HepG2 (cell line): ENCODE data around the gene PRSS50.

Experiments used
- BHLHE40 ChIP-seq: IDR thresholded peaks from 2 replicates; pipeline ENCODE4 v1.6.1; 2011; ENCODE audit warnings: low read length, improper control_type of control experiment
- MXI1 ChIP-seq: IDR thresholded peaks from 3 replicates; pipeline ENCODE4 v1.6.1; 2012; ENCODE audit warnings: low read depth, low read length, inconsistent platforms, borderline replicate concordance
- THAP7 ChIP-seq: sonication (generic); formaldehyde crosslinking; IDR thresholded peaks from 2 replicates; pipeline ENCODE4 v1.8.1; 2023; ENCODE audit warnings: mild to moderate bottlenecking, missing genetic modification reagents
- ZFX ChIP-seq: sonication (generic); formaldehyde crosslinking; IDR thresholded peaks from 2 replicates; pipeline ENCODE4 v1.4.0; 2020; ENCODE audit warnings: mild to moderate bottlenecking, low read depth, missing genetic modification reagents, moderate library complexity
- ZMYM4 ChIP-seq: sonication (generic); formaldehyde crosslinking; IDR thresholded peaks from 2 replicates; pipeline ENCODE4 v1.8.1; 2023; ENCODE audit warnings: mild to moderate bottlenecking, missing genetic modification reagents
- ZNF235 ChIP-seq: sonication (generic); formaldehyde crosslinking; IDR thresholded peaks from 2 replicates; pipeline ENCODE4 v1.8.1; 2023; ENCODE audit warnings: mild to moderate bottlenecking, missing genetic modification reagents, borderline replicate concordance
- ZNF484 ChIP-seq: sonication (generic); formaldehyde crosslinking; IDR thresholded peaks from 2 replicates; pipeline ENCODE4 v1.5.1; 2020; ENCODE audit warnings: mild to moderate bottlenecking, low read depth, missing genetic modification reagents, borderline replicate concordance
- ZNF709 ChIP-seq: sonication (generic); formaldehyde crosslinking; IDR thresholded peaks from 2 replicates; pipeline ENCODE4 v1.5.0; 2020; ENCODE audit warnings: mild to moderate bottlenecking, missing genetic modification reagents
- ZNF780A ChIP-seq: sonication (generic); formaldehyde crosslinking; IDR thresholded peaks from 2 replicates; pipeline ENCODE4 v1.8.0; 2022; ENCODE audit warnings: mild to moderate bottlenecking, missing genetic modification reagents, moderate library complexity
- TF ChIP-seq, protein P1 (sequence below), 2 experiments: IDR thresholded peaks; 2 replicates each; pipeline ENCODE4 v1.6.1; 2011 to 2012; ENCODE audit warnings: low read length in 2 of 2, borderline replicate concordance in 1 of 2, low read depth in 1 of 2, mild to moderate bottlenecking in 1 of 2, moderate library complexity in 1 of 2
- TF ChIP-seq, protein P2 (sequence below): sonication (generic); formaldehyde crosslinking; IDR thresholded peaks from 2 replicates; pipeline ENCODE4 v1.4.0; 2020; ENCODE audit warnings: missing genetic modification reagents

GRCh38 chr3:46730819-46731218, 13.2 kb upstream of the PRSS50 start:
- TF ChIP-seq, protein P1, sequence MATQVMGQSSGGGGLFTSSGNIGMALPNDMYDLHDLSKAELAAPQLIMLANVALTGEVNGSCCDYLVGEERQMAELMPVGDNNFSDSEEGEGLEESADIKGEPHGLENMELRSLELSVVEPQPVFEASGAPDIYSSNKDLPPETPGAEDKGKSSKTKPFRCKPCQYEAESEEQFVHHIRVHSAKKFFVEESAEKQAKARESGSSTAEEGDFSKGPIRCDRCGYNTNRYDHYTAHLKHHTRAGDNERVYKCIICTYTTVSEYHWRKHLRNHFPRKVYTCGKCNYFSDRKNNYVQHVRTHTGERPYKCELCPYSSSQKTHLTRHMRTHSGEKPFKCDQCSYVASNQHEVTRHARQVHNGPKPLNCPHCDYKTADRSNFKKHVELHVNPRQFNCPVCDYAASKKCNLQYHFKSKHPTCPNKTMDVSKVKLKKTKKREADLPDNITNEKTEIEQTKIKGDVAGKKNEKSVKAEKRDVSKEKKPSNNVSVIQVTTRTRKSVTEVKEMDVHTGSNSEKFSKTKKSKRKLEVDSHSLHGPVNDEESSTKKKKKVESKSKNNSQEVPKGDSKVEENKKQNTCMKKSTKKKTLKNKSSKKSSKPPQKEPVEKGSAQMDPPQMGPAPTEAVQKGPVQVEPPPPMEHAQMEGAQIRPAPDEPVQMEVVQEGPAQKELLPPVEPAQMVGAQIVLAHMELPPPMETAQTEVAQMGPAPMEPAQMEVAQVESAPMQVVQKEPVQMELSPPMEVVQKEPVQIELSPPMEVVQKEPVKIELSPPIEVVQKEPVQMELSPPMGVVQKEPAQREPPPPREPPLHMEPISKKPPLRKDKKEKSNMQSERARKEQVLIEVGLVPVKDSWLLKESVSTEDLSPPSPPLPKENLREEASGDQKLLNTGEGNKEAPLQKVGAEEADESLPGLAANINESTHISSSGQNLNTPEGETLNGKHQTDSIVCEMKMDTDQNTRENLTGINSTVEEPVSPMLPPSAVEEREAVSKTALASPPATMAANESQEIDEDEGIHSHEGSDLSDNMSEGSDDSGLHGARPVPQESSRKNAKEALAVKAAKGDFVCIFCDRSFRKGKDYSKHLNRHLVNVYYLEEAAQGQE (IDR thresholded peaks at IDR 0.05; ENCODE audit: borderline replicate concordance in 1 of 2, low read depth in 1 of 2, low read length in 2 of 2) = no peak
- TF ChIP-seq BHLHE40 (no peak), ZNF709 (no peak), ZNF780A (CRISPR knock-in tag) (no peak), ZNF484 (CRISPR knock-in tag) (no peak), ZNF235 (CRISPR knock-in tag) (no peak), THAP7 (CRISPR knock-in tag) (no peak), ZMYM4 (CRISPR knock-in tag) (no peak), ZFX (CRISPR knock-in tag) (no peak), MXI1 (no peak)
- TF ChIP-seq, protein P2, sequence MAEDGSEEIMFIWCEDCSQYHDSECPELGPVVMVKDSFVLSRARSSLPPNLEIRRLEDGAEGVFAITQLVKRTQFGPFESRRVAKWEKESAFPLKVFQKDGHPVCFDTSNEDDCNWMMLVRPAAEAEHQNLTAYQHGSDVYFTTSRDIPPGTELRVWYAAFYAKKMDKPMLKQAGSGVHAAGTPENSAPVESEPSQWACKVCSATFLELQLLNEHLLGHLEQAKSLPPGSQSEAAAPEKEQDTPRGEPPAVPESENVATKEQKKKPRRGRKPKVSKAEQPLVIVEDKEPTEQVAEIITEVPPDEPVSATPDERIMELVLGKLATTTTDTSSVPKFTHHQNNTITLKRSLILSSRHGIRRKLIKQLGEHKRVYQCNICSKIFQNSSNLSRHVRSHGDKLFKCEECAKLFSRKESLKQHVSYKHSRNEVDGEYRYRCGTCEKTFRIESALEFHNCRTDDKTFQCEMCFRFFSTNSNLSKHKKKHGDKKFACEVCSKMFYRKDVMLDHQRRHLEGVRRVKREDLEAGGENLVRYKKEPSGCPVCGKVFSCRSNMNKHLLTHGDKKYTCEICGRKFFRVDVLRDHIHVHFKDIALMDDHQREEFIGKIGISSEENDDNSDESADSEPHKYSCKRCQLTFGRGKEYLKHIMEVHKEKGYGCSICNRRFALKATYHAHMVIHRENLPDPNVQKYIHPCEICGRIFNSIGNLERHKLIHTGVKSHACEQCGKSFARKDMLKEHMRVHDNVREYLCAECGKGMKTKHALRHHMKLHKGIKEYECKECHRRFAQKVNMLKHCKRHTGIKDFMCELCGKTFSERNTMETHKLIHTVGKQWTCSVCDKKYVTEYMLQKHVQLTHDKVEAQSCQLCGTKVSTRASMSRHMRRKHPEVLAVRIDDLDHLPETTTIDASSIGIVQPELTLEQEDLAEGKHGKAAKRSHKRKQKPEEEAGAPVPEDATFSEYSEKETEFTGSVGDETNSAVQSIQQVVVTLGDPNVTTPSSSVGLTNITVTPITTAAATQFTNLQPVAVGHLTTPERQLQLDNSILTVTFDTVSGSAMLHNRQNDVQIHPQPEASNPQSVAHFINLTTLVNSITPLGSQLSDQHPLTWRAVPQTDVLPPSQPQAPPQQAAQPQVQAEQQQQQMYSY (CRISPR knock-in tag) = no peak
